OCI-LY1 (cell line): Measurements from ENCODE around the gene GPM6B.
A peak's percentile ranks its signal among the peaks of the same experiment; 100 is the strongest.

Experiments
- H2AFZ ChIP-seq: fragments of 200-600 bp; sonication (generic), shearing (Covaris generic); 2 replicates; pipeline ENCODE4 v1.6.0; 2014; ENCODE audit warnings: antibody characterized with exemption, mild to moderate bottlenecking, low read length
- H3F3A ChIP-seq: fragments of 200-600 bp; sonication (generic), shearing (Covaris generic); 2 replicates; pipeline ENCODE4 v1.6.0; 2014; ENCODE audit warnings: mild to moderate bottlenecking, antibody characterized with exemption, low read length, moderate library complexity; ENCODE audit not compliant: insufficient read depth
- H3K27ac ChIP-seq: fragments of 200-600 bp; sonication (generic); 2 replicates; pipeline ENCODE4 v1.5.1; 2014; ENCODE audit warnings: low read length, mixed run types, mild to moderate bottlenecking, low read depth; ENCODE audit not compliant: poor library complexity, severe bottlenecking
- H3K27me3 ChIP-seq: fragments of 200-600 bp; sonication (generic); 2 replicates; pipeline ENCODE4 v1.6.0; 2014; ENCODE audit warnings: antibody characterized with exemption, mild to moderate bottlenecking, low read length, moderate library complexity; ENCODE audit not compliant: insufficient read depth
- H3K36me3 ChIP-seq: fragments of 200-600 bp; sonication (generic); 2 replicates; pipeline ENCODE4 v1.6.1; 2014; ENCODE audit warnings: mild to moderate bottlenecking, antibody characterized with exemption, low read length, moderate library complexity, mixed read lengths; ENCODE audit not compliant: insufficient read depth
- H3K4me1 ChIP-seq: fragments of 200-600 bp; sonication (generic); 2 replicates; pipeline ENCODE4 v1.5.1; 2014; ENCODE audit warnings: mild to moderate bottlenecking, low read length, moderate library complexity; ENCODE audit not compliant: insufficient read depth, severe bottlenecking
- H3K4me2 ChIP-seq: fragments of 200-600 bp; sonication (generic), shearing (Covaris generic); 2 replicates; pipeline ENCODE4 v1.6.1; 2014; ENCODE audit warnings: low read length
- H3K4me3 ChIP-seq: fragments of 200-600 bp; sonication (generic); 2 replicates; pipeline ENCODE4 v1.5.1; 2014; ENCODE audit warnings: low read length, low read depth, mild to moderate bottlenecking, mixed read lengths; ENCODE audit not compliant: poor library complexity, severe bottlenecking
- H3K79me2 ChIP-seq: fragments of 200-600 bp; shearing (Covaris generic); 2 replicates; pipeline ENCODE4 v1.6.1; 2016; ENCODE audit warnings: mixed run types, low read length, mixed read lengths; ENCODE audit not compliant: insufficient read depth
- H3K9ac ChIP-seq: fragments of 200-600 bp; sonication (generic), shearing (Covaris generic); 2 replicates; pipeline ENCODE4 v1.6.1; 2014; ENCODE audit warnings: mild to moderate bottlenecking, low read length, mixed read lengths
- H3K9me2 ChIP-seq: fragments of 200-600 bp; sonication (generic), shearing (Covaris generic); 2 replicates; pipeline ENCODE4 v1.6.1; 2014; ENCODE audit warnings: low read depth, mild to moderate bottlenecking, low read length, mixed read lengths
- H3K9me3 ChIP-seq: fragments of 200-600 bp; shearing (Covaris generic); 2 replicates; pipeline ENCODE4 v1.6.1; 2014; ENCODE audit warnings: low read length, mixed read lengths
- H4K20me1 ChIP-seq: fragments of 200-600 bp; sonication (generic), shearing (Covaris generic); 2 replicates; pipeline ENCODE4 v1.6.0; 2016; ENCODE audit warnings: mild to moderate bottlenecking, low read length; ENCODE audit not compliant: insufficient read depth
- EZH2 ChIP-seq: fragments of 200-600 bp; sonication (generic), shearing (Covaris generic); IDR thresholded peaks from 2 replicates; pipeline ENCODE4 v1.8.0; 2017; ENCODE audit warnings: borderline replicate concordance, mixed run types, mild to moderate bottlenecking, antibody characterized with exemption, low read length, moderate library complexity, mixed read lengths
- TF ChIP-seq, protein P1 (sequence below): fragments of 200-600 bp; sonication (generic), shearing (Covaris generic); IDR thresholded peaks from 2 replicates; pipeline ENCODE4 v1.5.1; 2017; ENCODE audit warnings: mild to moderate bottlenecking, antibody characterized with exemption, low read length, moderate library complexity, mixed read lengths

GPM6B gene

DNA sequence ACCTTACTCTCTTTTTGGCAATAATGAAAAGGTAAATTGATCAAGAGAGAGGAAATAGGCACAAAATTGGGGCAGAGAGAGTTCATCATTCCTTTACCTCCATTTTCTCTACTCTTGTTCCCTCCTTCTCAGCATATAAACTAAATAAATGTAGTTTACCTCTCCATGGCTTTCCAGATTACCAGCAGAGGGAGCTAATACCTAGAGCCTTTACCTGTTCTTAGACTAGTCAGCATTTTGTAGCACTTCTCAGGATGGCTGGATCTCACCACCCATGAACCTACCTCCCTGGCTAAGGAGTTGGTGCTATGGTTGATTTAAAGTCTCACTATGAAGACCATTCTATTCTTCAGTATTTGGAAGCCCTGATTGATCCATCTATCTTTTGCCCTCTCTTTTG, 66.7 kb downstream of the GPM6B start:
- no peaks in the 10 kb centered on the region for H4K20me1 ChIP-seq
- no peak overlapping the region for H3K9ac ChIP-seq
- no peak overlapping the region for H3K4me2 ChIP-seq
- no peaks in the 10 kb centered on the region for H3F3A ChIP-seq
- no peaks in the 10 kb centered on the region for H3K9me2 ChIP-seq
- H3K27me3 ChIP-seq = no peaks in the 10 kb centered on the region
- no peak overlapping the region for H3K4me3 ChIP-seq
- no peak overlapping the region for H2AFZ ChIP-seq
- peaks cover 17% of the 10 kb centered on the region for H3K4me1 ChIP-seq
- H3K36me3 ChIP-seq = peaks cover 74% of the 10 kb centered on the region
- H3K79me2 ChIP-seq = no peaks in the 10 kb centered on the region
- TF ChIP-seq, protein P1, sequence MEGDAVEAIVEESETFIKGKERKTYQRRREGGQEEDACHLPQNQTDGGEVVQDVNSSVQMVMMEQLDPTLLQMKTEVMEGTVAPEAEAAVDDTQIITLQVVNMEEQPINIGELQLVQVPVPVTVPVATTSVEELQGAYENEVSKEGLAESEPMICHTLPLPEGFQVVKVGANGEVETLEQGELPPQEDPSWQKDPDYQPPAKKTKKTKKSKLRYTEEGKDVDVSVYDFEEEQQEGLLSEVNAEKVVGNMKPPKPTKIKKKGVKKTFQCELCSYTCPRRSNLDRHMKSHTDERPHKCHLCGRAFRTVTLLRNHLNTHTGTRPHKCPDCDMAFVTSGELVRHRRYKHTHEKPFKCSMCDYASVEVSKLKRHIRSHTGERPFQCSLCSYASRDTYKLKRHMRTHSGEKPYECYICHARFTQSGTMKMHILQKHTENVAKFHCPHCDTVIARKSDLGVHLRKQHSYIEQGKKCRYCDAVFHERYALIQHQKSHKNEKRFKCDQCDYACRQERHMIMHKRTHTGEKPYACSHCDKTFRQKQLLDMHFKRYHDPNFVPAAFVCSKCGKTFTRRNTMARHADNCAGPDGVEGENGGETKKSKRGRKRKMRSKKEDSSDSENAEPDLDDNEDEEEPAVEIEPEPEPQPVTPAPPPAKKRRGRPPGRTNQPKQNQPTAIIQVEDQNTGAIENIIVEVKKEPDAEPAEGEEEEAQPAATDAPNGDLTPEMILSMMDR = peak; percentile 35; the same call in 1 of the 2 replicates
- TF ChIP-seq EZH2 = no peak
- no peak overlapping the region for H3K27ac ChIP-seq
- H3K9me3 ChIP-seq = no peaks in the 10 kb centered on the region

DNA sequence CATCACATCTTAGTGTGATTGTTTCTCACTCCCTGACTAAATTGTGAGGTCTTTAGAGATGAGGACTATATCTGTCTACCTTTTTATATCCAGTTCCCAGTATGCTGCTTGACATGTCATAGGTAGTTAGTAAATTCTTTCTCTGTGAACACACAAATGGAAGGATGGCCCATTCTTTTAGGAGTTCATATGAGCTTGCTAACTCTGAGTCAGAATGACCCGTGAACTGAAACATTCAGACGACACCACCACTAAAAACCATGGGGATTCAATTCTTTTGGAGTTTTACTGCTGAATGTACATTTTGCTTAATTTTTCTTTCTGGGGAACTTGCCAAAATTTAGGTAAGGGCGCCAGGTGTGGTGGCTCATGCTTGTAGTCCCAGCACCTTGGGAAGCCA, 68.4 kb downstream of the GPM6B start:
- H3K4me1 ChIP-seq = peaks cover 13% of the 10 kb centered on the region
- no peak overlapping the region for H3K4me3 ChIP-seq
- no peaks in the 10 kb centered on the region for H3F3A ChIP-seq
- no peaks in the 10 kb centered on the region for H3K9me3 ChIP-seq
- no peak for TF ChIP-seq EZH2
- TF ChIP-seq, protein P1 = no peak
- H3K9ac ChIP-seq = no peak overlapping the region
- H3K4me2 ChIP-seq = no peak overlapping the region
- no peaks in the 10 kb centered on the region for H4K20me1 ChIP-seq
- no peaks in the 10 kb centered on the region for H3K79me2 ChIP-seq
- H3K27ac ChIP-seq = no peak overlapping the region
- no peaks in the 10 kb centered on the region for H3K9me2 ChIP-seq
- peaks cover 78% of the 10 kb centered on the region for H3K36me3 ChIP-seq
- H2AFZ ChIP-seq = no peak overlapping the region
- no peaks in the 10 kb centered on the region for H3K27me3 ChIP-seq

DNA sequence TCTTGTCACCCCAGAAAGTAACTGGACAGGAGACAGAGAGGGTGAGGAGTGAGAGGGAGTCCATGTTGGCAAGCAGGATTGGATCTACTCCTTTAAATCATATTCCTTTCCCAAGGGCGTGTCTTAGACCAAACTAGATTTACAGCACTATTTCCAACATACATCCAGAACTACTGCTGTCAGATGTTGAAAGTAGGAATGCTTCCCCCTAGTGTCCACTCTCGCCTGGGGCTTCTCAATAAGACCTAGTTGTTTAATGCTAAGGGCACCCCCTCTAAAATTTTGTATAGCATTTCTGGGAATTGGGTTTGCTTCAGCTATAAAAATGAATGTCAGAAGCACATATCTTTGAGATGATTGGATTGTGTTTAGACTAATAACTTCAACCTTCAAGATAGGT, 69.1 kb downstream of the GPM6B start:
- peaks cover 12% of the 10 kb centered on the region for H3K4me1 ChIP-seq
- no peaks in the 10 kb centered on the region for H3K79me2 ChIP-seq
- H3K27ac ChIP-seq = no peak overlapping the region
- H4K20me1 ChIP-seq = no peaks in the 10 kb centered on the region
- H3K9me2 ChIP-seq = no peaks in the 10 kb centered on the region
- H3K4me2 ChIP-seq = no peak overlapping the region
- no peaks in the 10 kb centered on the region for H3F3A ChIP-seq
- no peak overlapping the region for H2AFZ ChIP-seq
- no peak for TF ChIP-seq EZH2
- TF ChIP-seq, protein P1 = peak; percentile 33; the same call in 1 of the 2 replicates
- peaks cover 79% of the 10 kb centered on the region for H3K36me3 ChIP-seq
- no peak overlapping the region for H3K9ac ChIP-seq
- no peak overlapping the region for H3K4me3 ChIP-seq
- H3K9me3 ChIP-seq = no peaks in the 10 kb centered on the region
- no peaks in the 10 kb centered on the region for H3K27me3 ChIP-seq
